Myocyte (in vitro differentiated cells): ENCODE results near the gene HDLBP. TPM values are rescaled to one million over a fixed set of nuclear protein-coding genes. Genes with fewer than 3 reads are reported as not detected.
A peak's percentile ranks its signal among the peaks of the same experiment; 100 is the strongest.

Experiments
- DNase-seq: peaks from one replicate; pipeline ENCODE4 v3.0.0-alpha.2; 2012; ENCODE audit warnings: low read depth
- total RNA-seq: library from RNA; depleted of rRNA; stranded (reverse); fragments of >200 nt; gene quantifications from 2 replicates; pipeline ENCODE4 v1.2.3, GENCODE V29; 2014

HDLBP gene
- total RNA-seq, 1 donor from 2014 or later: 661 TPM

DNA sequence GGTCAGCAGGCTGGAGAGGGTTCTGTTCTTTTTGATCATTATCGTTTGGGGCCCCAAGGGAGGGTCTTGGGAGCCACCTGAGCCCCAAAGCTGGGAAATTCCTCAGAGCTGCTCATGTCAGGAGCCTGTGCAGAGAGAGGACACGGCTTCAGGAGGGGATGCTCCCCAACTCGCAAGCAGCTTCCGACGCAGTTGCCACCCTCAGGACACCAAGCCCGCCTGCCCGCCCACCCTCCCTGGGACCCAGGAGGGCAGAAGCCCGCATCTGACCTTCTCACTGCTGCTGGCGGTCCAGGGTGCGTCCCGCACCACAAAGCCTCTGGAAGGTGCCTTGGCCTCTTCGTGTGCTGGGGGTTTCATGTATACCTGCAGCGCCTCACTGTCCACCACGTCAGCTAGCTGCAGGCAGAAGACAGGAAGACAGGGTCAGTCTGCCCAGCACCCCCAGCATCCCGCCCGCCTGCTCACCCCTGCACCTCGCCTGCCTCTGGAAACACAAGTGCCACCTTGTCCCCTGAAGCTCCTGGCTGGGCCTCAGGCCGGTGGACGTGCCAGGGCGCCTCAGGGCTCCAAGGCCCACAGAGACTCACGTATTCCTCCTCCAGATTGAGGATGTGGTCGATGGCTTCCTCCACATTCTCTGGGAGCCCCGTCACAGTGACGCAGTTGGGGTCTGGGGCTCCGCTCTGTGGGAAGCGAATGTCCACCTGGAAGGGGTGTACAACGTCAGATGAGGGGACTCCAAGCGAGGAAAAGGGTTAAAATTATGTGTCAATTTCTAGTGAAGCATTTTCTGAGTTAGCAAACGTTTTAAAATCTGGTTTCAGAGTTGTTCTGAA lies 85.7 kb downstream of the HDLBP start:
- no peak for DNase-seq

DNA sequence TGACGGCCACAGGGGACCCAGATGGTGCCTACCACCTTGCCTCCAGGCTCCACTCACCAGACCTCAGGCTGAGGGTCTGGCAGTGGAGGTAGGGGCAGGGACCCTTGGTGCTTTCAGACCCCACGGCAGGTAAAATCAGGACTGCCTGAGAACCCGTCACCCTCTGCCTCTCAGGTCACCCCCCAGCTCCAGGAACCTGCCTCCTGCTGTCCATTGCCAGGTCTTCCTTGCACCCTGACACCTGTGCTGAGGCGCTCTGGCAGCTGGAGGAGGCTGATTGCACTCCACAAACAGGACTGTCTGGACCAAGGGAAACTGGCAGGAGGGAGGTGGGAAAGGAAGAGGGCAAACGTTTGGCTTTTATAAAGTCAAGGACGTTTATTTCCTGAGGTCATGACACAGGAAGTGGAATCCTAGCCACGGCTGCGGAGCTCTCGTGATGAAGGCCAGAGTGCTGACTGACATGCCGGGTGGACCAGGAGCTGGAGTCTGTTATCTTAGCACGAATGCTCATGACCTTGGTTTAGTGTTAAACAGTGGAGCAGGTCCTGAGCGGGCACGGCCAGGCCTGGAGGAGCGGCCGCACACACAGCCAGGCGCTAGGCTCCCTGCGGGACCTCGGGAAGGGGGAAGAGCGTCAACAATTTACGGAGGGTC lies 86.5 kb downstream of the HDLBP start:
- no peak for DNase-seq

DNA sequence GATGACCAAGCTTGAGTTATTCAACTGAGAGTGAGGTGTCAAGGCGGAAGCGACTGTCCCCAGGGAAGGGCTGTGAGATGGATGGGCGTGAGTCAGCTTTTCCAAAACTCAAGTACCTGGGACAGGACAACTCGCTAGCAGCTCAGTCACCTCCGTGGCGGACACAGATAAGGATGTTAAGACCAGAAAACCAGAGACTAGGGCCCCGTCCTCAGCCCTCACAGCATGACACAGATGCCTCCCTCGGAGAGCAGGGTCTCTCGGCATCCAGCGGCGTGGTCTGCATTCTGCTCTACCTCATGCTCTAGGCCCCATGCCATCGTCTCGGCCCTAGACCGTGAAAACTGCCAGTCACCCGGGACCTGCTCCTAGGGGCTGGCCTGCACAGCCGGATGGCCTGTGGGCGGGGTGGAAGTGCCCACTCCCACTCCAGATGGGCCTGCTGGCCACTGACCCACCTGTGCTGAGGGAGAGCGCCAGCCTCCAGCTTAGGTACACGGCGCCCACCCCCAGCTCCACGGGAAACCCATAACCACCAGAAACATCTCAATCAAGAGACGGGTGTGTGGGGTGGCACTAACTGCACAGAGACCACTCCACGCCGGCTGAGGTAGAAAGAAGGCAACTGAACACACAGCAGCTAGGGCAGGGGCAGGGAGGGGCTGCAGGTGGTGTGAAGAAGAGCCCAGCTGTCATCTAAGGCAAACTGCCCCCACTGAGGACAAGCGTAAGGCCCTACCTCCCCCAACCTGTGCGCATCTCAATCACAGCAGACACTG lies 87.2 kb downstream of the HDLBP start:
- no peak for DNase-seq

DNA sequence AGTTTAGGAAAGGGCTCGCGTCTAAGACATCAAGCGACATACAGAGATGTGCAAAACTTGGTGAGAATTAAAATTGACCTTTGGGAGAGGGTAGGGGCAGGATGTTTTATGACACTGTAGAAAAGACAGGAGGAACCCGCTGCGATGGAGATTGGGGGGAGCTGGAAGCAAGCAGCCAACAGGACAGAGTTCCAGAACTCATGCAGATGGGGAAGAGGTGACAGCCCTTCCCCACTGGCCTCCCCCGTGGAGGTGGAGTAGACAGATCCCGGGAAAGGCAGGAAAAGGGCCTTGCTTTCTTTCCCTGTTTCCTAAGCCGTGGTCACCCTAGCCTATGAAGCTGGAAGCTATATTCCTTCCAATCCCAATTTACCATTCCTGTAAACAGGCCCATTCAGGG lies 87.9 kb downstream of the HDLBP start:
- DNase-seq: no peak

DNA sequence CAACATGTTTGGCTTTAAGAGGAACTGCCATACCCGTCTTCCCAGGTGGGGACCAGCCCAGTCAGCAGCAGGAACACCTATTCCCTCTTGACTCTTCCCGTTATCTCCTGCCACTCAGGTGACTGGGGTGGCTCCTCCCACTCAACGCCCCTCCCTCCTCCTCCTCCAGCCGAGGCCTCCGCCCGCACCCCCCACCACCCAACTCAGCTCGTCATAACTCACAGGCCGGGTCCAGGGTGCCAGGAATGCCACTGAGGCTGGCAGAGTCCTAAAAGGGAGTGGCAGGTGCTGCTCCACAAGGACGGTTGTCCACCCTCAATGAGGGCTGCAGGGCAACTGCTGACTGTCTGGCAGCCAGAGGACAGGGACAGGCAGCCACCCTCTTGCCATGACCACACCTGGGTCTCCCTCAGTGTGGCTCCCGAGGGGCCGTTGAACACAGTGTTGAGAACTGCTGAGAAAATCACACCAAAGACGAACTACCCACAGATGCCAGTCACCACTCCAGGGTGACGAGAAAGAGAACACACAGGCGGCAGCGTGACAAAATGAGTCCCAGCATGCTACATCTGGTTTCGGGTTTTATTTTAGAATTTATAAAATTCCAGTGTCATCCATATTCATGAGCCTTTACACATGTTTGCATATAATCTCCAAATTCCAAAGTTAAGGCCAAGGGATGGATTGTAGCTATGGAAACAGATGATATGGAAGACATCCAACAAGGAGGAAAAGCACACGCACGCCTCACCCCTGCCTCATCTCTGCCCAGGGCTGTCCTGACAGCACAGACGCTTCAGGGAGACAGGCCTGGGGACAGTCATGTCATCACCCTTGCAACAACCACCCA lies 88.5 kb downstream of the HDLBP start:
- no peak for DNase-seq

DNA sequence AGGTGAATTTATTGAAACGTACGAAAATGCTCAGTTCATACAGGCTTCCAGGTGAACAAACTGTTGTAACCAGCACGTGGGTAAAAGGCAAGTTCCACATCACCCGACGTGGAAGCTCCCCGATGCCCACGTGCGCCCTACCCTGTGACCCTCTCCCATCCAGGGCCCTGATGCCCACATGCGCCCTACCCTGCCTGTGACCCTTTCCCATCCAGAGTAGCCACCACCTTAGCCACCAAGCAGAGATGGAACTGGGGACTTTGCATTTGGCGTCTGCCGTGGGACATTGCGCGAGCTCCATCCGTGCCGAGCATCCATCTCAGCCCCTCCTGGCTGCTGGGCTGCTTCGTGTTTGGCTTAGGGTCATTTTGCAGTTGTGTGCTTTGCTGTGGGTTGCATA lies 89.5 kb downstream of the HDLBP start:
- DNase-seq: no peak

DNA sequence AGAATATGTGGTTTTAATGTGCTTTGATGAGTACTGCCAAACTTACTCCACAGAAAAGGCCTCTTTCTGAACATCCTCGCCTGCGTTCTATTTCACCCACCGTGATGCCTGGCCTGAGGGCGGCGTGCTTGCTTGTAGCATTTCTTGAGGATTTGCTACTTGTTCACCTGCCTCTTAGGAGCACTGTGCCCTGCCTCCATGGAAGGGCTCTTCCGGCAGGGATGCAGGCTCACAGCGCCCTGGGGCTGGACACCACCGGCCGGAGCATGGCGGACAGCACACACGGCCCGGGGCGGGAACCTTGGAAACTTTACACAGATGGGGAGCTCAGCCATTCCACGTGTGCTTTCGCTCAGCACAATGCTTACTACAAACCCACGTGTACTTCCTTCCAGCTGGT lies 89.9 kb downstream of the HDLBP start:
- no peak for DNase-seq

DNA sequence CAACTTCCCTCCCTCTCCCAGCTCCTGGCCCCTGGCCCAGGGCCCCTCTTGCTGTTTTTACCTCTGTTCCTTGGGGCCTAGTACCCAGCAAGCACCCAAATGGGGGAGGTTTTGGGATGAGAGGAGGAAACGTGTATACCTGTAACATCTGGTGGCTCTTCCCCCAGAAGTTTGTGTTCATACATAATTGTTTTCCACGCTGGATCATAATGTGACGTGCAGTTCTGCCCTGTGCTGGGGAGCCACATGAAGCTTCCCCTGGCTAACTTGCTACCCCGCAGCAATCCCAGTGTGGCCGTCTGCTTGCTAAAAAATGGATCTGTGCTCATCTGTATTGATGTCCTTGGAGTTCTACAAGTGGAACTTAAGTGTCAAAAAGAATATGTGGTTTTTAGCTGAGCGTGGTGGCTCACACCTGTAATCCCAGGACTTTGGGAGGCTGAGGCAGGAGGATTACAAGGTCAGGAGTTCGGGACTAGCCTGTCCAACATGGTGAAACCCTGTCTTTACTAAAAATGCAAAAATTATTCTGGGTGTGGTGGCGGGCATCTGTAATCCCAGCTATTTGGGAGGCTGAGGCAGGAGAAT lies 90.5 kb downstream of the HDLBP start:
- no peak for DNase-seq

DNA sequence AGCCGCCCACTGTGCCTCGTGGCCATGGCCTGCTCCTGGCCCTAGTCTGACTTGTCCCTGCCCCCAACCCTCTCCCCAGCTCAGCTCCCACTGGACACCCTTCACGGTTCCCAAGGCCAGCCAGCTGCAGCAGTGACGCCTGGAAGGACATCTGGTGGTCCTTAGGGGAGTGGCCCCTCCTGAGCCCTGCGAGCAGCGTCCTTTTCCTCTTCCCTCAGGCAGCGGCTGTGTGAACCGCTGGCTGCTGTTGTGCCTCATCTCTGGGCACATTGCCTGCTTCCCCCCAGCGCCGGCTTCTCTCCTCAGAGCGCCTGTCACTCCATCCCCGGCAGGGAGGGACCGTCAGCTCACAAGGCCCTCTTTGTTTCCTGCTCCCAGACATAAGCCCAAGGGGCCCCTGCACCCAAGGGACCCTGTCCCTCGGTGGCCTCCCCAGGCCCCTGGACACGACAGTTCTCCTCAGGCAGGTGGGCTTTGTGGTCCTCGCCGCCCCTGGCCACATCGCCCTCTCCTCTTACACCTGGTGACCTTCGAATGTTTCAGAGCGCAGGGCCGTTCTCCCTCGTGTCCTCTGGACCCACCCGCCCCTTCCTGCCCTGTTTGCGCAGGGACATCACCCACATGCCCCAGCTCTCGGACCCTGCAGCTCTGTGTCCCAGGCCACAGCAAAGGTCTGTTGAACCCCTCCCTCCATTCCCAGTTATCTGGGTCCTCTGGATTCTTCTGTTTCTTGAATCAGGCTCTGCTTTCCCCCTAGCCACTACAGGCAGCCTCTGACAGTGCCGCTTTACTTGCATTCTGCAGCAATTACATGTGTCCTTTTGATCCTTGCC lies 91.2 kb downstream of the HDLBP start:
- no peak for DNase-seq

DNA sequence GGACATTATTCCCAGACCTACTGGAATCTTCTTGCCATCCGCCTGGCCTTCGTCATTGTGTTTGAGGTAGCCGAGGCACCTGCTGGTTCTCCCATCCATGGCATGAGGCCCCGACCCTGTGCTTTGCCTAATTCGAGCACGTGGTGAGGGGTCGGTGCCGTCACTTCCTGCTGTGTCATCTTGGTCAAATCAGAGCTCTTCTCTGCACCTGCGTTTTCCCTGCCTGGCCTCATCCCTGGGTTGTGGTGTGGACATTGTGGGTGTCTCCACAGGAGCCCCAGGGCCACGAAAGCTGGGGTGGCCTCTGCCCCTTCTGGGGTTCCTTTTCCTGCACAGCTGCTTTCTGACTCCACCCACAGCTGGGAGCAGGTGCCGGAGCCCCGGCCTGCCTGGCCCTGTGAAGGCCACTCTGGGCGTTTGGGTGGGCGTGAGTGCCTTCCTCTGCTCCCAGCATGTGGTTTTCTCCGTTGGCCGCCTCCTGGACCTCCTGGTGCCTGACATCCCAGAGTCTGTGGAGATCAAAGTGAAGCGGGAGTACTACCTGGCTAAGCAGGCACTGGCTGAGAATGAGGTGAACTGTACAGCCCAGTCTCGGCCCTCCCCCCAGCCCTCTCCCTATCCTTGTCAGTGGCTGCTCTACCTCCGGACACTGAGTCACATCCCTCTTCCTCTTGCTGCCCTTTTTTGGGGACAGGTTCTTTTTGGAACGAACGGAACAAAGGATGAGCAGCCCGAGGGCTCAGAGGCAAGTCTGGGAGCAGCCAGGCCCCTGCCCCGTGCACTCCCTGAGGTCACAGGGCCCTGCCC lies 92.1 kb downstream of the HDLBP start:
- no peak for DNase-seq

DNA sequence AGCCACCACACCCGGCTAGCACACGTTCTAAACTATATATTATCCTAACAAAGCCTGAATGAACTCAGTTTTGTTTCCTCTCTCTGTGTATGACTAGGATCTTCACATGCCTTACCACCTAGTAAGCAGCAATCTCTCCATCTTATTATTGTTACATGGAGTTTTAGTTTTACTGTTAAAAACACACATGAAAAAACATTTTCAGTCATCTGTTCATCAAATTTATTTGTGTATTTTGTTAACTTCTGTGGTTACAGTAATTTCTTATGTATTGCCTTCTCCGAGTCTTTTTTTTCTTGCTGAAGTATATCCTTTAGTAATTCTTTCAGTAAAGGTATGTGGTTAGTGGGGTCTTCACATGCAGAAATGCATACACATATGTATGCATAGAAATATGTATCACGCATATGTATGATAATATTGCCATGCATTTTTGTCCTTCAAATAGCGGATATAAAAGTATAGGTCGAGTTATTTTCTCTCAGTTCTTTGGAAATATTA lies 95.6 kb downstream of the HDLBP start:
- DNase-seq: no peak

DNA sequence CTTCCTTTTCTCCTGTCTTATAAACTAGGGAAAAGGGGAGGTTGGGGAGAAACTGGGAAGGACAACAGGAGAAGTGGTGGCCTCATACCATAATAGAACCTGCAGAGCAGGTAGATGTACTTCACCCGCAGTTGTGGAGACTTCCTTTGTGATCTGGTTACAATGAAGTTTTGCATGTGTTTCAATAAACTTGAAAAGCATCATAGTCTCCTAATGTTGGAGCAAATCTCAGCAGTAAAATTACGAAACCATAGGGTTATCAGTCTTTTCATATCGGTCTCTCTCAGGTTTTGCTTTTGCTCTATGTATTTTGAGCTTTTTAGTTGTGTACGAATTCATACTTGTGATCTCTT lies 96.5 kb downstream of the HDLBP start:
- DNase-seq: no peak

DNA sequence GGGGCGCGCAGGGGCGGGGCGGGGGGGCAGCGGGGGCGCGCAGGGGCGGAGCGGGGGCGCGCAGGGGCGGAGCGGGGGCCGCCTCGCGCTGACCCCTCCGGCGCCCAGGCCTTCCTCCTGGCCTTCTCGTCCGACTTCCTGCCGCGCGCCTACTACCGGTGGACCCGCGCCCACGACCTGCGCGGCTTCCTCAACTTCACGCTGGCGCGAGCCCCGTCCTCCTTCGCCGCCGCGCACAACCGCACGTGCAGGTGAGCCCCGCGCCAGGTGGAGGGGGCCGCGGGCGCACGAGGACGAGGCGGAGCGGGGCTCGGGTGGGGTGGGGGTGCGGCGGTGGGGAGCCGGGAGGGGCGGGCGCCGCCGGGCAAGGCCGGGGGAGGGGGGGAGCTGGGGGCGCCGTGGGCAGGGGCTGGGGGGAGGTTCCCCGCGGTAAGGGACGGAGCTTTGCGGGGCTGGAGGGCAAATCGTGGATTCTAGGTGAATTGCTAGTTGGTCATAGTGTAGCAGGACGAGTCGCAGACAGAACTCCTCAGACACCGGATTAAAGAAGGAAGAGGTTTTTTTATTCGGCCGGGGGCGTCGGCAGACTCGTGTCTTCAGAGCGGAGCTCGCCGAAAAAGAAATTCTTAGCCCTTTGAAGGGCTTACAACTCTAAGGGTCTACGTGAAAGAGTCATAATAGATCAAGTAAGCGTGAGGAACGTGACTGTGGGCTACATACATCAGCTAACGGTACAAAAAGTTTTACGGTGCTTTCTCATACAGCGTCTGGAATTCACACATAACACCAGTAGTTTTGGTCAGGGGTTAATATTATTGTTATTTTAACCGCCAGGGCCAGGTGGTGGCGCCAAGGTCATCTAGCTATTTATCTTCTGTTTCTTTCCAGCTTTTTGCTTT lies 97.1 kb downstream of the HDLBP start:
- no peak for DNase-seq

DNA sequence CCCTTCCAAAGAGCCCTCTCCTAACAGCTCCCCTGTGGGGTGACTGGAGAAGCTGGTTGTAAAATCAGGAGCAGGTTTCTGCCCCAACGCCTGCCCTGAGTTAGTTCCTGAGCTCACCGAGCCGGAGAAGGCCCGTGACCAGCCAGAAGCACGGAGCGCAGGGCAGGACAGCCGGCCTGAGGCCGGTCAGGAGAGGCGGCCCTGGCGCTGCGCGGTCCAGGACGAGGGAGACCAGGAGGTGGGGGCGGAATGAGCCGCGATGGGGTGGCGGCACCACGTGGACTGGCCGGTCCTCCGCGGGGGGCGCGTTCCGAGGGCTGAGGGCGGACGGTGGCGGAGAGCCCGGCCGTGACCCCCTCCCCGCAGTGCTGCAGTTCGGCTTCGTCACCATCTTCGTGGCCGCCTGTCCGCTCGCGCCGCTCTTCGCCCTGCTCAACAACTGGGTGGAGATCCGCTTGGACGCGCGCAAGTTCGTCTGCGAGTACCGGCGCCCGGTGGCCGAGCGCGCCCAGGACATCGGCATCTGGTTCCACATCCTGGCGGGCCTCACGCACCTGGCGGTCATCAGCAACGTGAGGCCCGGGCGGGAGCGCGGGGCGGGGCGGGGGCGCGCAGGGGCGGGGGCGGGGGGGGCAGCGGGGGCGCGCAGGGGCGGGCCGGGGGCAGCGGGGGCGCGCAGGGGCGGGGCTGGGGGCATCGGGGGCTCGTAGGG lies 98.0 kb downstream of the HDLBP start:
- DNase-seq: peak; percentile 57

DNA sequence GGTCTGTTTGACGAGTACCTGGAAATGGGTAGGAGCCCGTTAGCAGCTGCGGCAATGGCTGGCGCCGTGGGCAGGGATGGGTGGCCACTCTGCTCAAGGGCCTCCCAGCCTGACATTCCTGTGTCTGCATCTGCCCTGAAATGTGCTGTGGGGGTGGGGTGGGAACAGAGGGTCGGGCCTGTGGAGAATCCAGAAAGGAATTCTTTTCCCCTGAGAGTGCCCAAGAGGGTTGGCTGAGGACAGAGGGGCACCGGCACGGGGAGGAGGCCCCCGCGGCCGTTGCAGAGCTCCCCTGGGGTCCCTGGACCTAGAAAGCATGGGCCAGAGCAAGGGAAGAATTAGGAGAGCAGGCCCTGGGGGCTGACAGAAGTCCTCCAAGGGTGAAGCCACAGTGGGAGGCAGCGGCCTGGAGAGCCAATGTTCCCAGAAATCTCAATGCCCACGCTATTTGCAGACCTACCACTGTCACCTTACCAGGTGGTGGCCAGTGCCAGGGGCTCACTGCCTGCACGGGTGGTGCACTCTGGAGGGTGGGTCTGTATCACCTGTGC lies 99.2 kb downstream of the HDLBP start:
- peak; percentile 30 for DNase-seq

DNA sequence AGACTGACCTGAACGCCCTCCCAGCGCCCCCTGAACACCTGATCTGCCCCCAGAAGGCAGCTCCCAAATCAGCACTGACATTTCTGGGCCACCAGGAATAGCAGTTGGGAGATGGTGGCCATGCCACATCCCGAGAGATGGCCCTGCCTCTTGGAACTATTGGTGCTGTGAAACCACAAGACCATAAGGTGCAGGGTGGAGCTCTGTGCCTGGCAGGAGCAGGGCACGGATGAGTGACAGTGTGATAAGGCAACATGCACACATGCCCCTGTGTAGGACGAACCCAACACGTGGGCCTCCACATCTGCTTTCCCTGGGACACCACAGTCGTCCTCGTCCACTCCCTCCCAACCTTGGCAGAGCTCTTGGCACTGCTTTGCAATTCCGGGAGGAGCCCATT lies 100.1 kb downstream of the HDLBP start:
- peak; percentile 68 for DNase-seq

DNA sequence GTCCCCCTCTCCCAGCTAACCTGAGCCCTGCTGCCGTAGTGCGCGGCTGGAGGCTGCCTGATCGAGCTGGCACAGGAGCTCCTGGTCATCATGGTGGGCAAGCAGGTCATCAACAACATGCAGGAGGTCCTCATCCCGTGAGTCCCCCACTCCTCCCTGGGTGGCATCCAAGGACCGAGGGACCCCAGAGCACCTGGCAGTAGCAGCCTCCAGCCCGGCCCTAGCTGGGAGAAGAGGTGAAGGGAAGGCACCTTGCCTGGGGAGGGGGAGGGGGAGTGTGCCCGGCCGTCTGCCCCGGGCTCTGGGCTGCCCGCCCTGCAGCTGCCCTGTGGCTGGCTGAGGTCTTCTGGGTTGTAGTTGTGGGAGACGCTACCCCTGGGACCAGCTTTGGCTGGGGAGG lies 100.7 kb downstream of the HDLBP start:
- DNase-seq: peak; percentile 11
